ENCODE measurements around the gene RS1.

- TF ChIP-seq HDAC2 (IDR thresholded peaks at IDR 0.05), result no peak
- no peak for TF ChIP-seq NFE2L2 (conservative IDR thresholded peaks at IDR 0.05; ENCODE audit: low read length)
Observed at GRCh38 chrX:18661273-18661672, 10.6 kb downstream of the RS1 start.
